Activated CD4-positive, alpha-beta T cell treated with anti-CD3 and anti-CD28 coated beads for 36 hours (primary cell): ENCODE data around the gene CDRT4. TPM values are rescaled to one million over a fixed set of nuclear protein-coding genes. Genes with fewer than 3 reads are reported as not detected.

Experiments
- ATAC-seq: fragments of 200-7000 bp; cut with Tn5 transposase; one replicate; pipeline ENCODE4 v1.10.0; 2021; ENCODE audit warnings: mild to moderate bottlenecking, moderate library complexity
- CTCF ChIA-PET: fragments of 350-600 bp; sonication (Branson Sonifier 250); formaldehyde crosslinking; loops from one replicate; lab custom pipeline; 2021; ENCODE audit warnings: antibody characterized with exemption; lab: Charles Lee
- POLR2A ChIA-PET: fragments of 350-600 bp; sonication (Branson Sonifier 250); formaldehyde crosslinking; loops from one replicate; lab custom pipeline; 2021; ENCODE audit warnings: antibody characterized with exemption, inconsistent platforms; lab: Charles Lee
- DNase-seq: peaks from one replicate; pipeline ENCODE4 v3.0.0-alpha.2; 2020
- H3K27ac Mint-ChIP-seq: one replicate; pipeline ENCODE4 v1.8.0; 2021; ENCODE audit warnings: mixed read lengths
- H3K27me3 Mint-ChIP-seq: one replicate; pipeline ENCODE4 v1.8.0; 2021; ENCODE audit warnings: mixed read lengths
- H3K36me3 Mint-ChIP-seq: one replicate; pipeline ENCODE4 v1.8.0; 2021; ENCODE audit warnings: low read depth, mixed read lengths
- H3K4me1 Mint-ChIP-seq: one replicate; pipeline ENCODE4 v1.8.0; 2021; ENCODE audit warnings: mixed read lengths
- H3K4me3 Mint-ChIP-seq: one replicate; pipeline ENCODE4 v1.8.0; 2021; ENCODE audit warnings: mild to moderate bottlenecking, moderate library complexity, mixed read lengths
- H3K9me3 Mint-ChIP-seq: one replicate; pipeline ENCODE4 v1.8.0; 2021; ENCODE audit warnings: low read depth, mixed read lengths
- intact Hi-C, 2 experiments: fragments of 100-400 bp; cut with DNase I in 1 of 2; cut with micrococcal nuclease in 1 of 2; formaldehyde crosslinking; loops; one replicate each; pipeline versions ENCODE4 v1.14.2 to v1.15.1; 2022 to 2024; cut with DNase I, micrococcal nuclease
- total RNA-seq, 2 experiments: library from RNA; stranded (reverse); gene quantifications; one replicate each; pipeline ENCODE4 v1.2.3, GENCODE V29; 2021

The CDRT4 gene
- total RNA-seq, 2 experiments from 2014 or later, result 1.9 to 3.6 TPM

GRCh38 chr17:15431196-15431595 lies 36.2 kb downstream of the CDRT4 start:
- Mint-ChIP-seq H3K4me1 (no peaks in the 10 kb centered on the region), H3K27ac (no peak overlapping the region), H3K36me3 (peaks cover 5% of the 10 kb centered on the region), H3K9me3 (no peaks in the 10 kb centered on the region), H3K4me3 (no peak overlapping the region), H3K27me3 (no peaks in the 10 kb centered on the region)
- DNase-seq (no peak), ATAC-seq (no peak)
- intact Hi-C loops, result no loop called here
- CTCF ChIA-PET, result interaction anchor here (0.6 kb wide), 1 partner anchor 320 kb away, joined by 3 read pairs; no protein-coding TSS in a partner anchor
- POLR2A ChIA-PET, result no interaction called here

DNA sequence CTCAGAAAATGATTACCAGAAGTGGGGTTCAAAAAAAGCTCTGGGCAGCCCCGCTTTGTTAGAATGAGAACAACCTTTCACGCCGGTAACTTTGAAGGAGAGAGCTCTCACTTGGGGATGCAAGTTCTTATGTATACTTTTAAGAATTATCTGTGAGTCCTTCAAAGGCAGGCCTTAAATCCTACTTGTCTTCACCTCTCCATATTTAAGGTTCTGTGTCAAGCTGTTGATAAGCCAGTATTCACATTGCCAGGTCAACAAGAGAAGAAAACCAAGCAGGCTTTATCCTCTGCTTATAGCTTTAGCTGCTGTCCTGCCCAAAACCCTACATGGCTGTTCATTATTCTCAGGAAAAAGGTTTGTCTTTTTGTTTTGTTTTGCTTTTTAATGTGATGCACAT lies 42.9 kb downstream of the CDRT4 start:
- Mint-ChIP-seq H3K27me3 (peaks cover 5% of the 10 kb centered on the region), H3K4me1 (no peaks in the 10 kb centered on the region), H3K36me3 (no peaks in the 10 kb centered on the region), H3K27ac (no peak overlapping the region), H3K4me3 (no peak overlapping the region), H3K9me3 (no peaks in the 10 kb centered on the region)
- intact Hi-C loops, result no loop called here
- ChIA-PET CTCF (interaction anchor here (1.6 to 1.9 kb wide), 2 partner anchors 12 to 79 kb away, joined by 5 read pairs; no protein-coding TSS in a partner anchor), POLR2A (interaction anchor here (0.7 kb wide), 1 partner anchor 1919 kb away, joined by 3 read pairs; no protein-coding TSS in a partner anchor)
- ATAC-seq (no peak), DNase-seq (no peak)

GRCh38 chr17:15422392-15422965 lies 44.9 kb downstream of the CDRT4 start:
- DNase-seq, result no peak

DNA sequence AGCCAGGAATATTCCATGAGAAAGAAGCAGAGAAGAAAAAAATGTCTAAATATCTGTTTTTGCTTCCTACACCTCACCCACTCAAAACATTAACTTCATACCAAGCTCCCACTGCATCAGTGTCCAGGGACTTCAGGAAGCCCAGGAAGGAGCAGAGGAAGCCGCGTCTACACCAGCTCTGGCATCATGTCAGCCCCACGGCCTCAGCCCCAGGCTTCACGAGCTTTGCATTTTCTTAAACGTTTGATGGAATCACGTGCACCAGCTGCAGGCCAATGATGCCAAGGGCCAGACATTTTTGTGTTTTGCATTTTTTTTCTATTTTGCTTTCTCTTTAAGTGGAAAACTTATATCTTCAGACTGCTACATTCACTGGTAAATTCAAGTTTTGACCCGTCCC lies 48.6 kb downstream of the CDRT4 start:
- Mint-ChIP-seq H3K27ac (no peak overlapping the region), H3K4me3 (no peak overlapping the region), H3K4me1 (no peaks in the 10 kb centered on the region), H3K27me3 (peaks cover 5% of the 10 kb centered on the region), H3K36me3 (no peaks in the 10 kb centered on the region), H3K9me3 (no peaks in the 10 kb centered on the region)
- ChIA-PET CTCF (interaction anchor here (0.7 kb wide), 1 partner anchor 76 kb away, joined by 3 read pairs; no protein-coding TSS in a partner anchor), POLR2A (no interaction called here)
- ATAC-seq (no peak), DNase-seq (no peak)
- intact Hi-C loops, result no loop called here

More at GRCh38 chr17:15422392-15422965, 44.9 kb downstream of the CDRT4 start:
- Mint-ChIP-seq H3K27me3 (peaks cover 5% of the 10 kb centered on the region), H3K36me3 (no peaks in the 10 kb centered on the region), H3K9me3 (no peaks in the 10 kb centered on the region), H3K4me1 (no peaks in the 10 kb centered on the region), H3K27ac (no peak overlapping the region), H3K4me3 (no peak overlapping the region)
- ChIA-PET CTCF (interaction anchor here (0.7 kb wide), 1 partner anchor 187 kb away, joined by 3 read pairs; no protein-coding TSS in a partner anchor), POLR2A (no interaction called here)
- ATAC-seq, result no peak
- intact Hi-C loops, result no loop called here

GRCh38 chr17:15414532-15415306 lies 52.7 kb downstream of the CDRT4 start:
- intact Hi-C loops, result no loop called here
- DNase-seq, result no peak
- POLR2A ChIA-PET, result no interaction called here
- CTCF ChIA-PET, result no interaction called here
- Mint-ChIP-seq H3K4me1 (peaks cover 3% of the 10 kb centered on the region), H3K9me3 (no peaks in the 10 kb centered on the region), H3K36me3 (no peaks in the 10 kb centered on the region), H3K27ac (no peak overlapping the region), H3K27me3 (no peaks in the 10 kb centered on the region), H3K4me3 (no peak overlapping the region)
- ATAC-seq, result no peak

DNA sequence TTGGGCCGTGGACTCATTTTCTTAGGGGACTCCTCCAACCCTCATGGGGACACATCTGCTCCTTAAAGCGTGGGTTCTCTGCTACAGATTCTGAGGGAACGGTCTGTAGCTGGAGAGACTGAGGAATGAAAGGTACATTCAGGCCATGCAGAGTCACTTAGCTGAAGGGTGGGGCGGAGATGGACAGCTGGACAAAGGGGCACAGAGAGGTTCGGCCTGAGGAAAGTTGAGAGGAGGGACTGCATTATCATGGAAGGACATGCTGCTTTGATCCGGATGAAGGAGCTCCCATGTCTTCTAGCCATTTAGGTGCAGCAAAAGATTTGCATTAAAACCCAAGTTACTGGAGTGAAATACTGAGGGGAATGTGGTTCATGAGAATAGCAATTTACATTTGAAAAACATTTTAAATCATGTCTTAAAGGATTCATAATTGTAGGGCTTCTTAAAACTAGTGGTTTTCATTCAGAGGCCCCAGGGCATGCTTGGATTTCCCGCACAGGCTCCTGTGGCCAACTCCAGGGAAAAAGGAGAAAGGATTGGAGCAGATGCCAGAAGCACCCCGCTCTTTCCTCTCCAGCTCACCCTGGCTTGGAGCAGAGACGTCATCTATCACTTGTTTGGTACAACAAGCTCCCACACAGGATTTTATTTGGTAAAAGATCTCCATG lies 54.2 kb downstream of the CDRT4 start:
- ChIA-PET POLR2A (no interaction called here), CTCF (interaction anchor here (1.5 kb wide), 1 partner anchor 11 kb away, joined by 5 read pairs; no protein-coding TSS in a partner anchor)
- Mint-ChIP-seq H3K27me3 (no peaks in the 10 kb centered on the region), H3K9me3 (no peaks in the 10 kb centered on the region), H3K4me3 (no peak overlapping the region), H3K4me1 (peaks cover 3% of the 10 kb centered on the region), H3K27ac (no peak overlapping the region), H3K36me3 (no peaks in the 10 kb centered on the region)
- no peak for ATAC-seq
- intact Hi-C loops, result no loop called here
- no peak for DNase-seq

- Mint-ChIP-seq H3K4me3 (no peak overlapping the region), H3K27me3 (no peaks in the 10 kb centered on the region), H3K4me1 (peaks cover 3% of the 10 kb centered on the region), H3K36me3 (no peaks in the 10 kb centered on the region), H3K27ac (no peak overlapping the region), H3K9me3 (no peaks in the 10 kb centered on the region)
- DNase-seq, result no peak
- intact Hi-C loops, result no loop called here
- ATAC-seq, result no peak
- CTCF ChIA-PET, result interaction anchor here (1.5 kb wide), 1 partner anchor 12 kb away, joined by 5 read pairs; no protein-coding TSS in a partner anchor
- POLR2A ChIA-PET, result no interaction called here
These were observed 54.8 kb downstream of the CDRT4 start for GRCh38 chr17:15412606-15413005.

GRCh38 chr17:15411384-15412198 lies 55.8 kb downstream of the CDRT4 start:
- intact Hi-C loops, result no loop called here
- H3K27ac Mint-ChIP-seq, result no peak overlapping the region
- no peak for DNase-seq
- H3K36me3 Mint-ChIP-seq, result no peaks in the 10 kb centered on the region
- no peak overlapping the region for H3K4me3 Mint-ChIP-seq
- H3K27me3 Mint-ChIP-seq, result no peaks in the 10 kb centered on the region
- H3K9me3 Mint-ChIP-seq, result no peaks in the 10 kb centered on the region
- no peak for ATAC-seq
- CTCF ChIA-PET, result interaction anchor here (1.1 kb wide), 1 partner anchor 153 kb away, joined by 4 read pairs; no protein-coding TSS in a partner anchor
- POLR2A ChIA-PET, result no interaction called here
- H3K4me1 Mint-ChIP-seq, result peaks cover 3% of the 10 kb centered on the region

DNA sequence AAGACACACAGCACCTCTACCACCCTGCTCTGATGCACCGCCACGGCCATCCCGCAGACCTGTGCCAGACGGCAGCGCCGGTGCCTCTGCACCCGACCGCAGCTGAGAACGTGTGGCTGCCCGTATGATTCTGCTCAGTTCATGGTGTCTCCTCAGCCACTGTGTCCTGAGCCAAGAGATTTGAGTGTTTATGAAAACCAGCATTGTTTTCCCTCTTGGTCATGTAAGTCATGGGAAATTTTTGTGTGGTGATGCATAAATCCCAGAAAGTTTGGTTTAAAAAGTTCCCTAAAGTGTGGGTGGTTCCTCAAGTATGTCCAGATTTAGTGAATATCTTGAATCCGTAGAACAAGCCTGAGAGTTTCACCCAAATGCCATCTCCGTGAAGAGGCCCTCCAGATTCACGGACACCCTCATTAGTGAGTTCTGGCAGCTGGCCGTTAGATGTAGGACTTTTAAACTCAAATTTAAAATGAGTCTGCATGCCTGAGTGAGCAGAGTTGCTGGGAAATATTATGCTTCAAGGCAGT lies 57.6 kb downstream of the CDRT4 start:
- ATAC-seq, result no peak
- Mint-ChIP-seq H3K27me3 (no peaks in the 10 kb centered on the region), H3K4me3 (no peak overlapping the region), H3K4me1 (peaks cover 3% of the 10 kb centered on the region), H3K9me3 (no peaks in the 10 kb centered on the region), H3K36me3 (no peaks in the 10 kb centered on the region), H3K27ac (no peak overlapping the region)
- CTCF ChIA-PET, result no interaction called here
- intact Hi-C loops, result no loop called here
- no peak for DNase-seq
- POLR2A ChIA-PET, result no interaction called here

DNA sequence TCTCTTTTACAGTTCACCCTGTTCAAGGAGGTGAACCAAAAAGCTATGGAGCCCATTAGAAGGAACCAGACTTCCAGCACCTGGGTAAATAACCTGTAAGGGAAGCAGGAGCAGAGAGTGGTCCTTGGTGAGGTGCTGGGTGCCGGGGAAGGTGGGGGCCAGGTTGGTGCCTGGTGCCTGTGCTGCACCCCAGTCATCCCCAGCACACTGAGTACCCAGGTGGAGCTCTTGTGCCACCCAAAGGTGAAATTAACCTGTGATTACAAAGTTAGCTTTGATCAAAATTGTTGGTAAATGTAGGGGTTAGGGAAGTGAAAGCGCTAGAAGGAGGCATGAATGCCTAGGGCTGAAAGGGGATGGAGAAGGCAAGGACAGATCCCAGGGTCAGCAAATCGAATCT lies 58.6 kb downstream of the CDRT4 start:
- no peaks in the 10 kb centered on the region for H3K36me3 Mint-ChIP-seq
- no peaks in the 10 kb centered on the region for H3K27me3 Mint-ChIP-seq
- H3K4me1 Mint-ChIP-seq, result peaks cover 3% of the 10 kb centered on the region
- POLR2A ChIA-PET, result no interaction called here
- CTCF ChIA-PET, result interaction anchor here (0.9 kb wide), 1 partner anchor 146 kb away, joined by 3 read pairs; no protein-coding TSS in a partner anchor
- intact Hi-C loops, result no loop called here
- no peaks in the 10 kb centered on the region for H3K9me3 Mint-ChIP-seq
- no peak for ATAC-seq
- H3K4me3 Mint-ChIP-seq, result no peak overlapping the region
- DNase-seq, result no peak
- H3K27ac Mint-ChIP-seq, result no peak overlapping the region
